ENCODE data around the gene PLTP.
"Not testable (repeated sequence)": the region's sequence is repeated elsewhere in the genome, so short reads cannot be mapped to it uniquely, and the experiment has no call there.

The PLTP gene

DNA sequence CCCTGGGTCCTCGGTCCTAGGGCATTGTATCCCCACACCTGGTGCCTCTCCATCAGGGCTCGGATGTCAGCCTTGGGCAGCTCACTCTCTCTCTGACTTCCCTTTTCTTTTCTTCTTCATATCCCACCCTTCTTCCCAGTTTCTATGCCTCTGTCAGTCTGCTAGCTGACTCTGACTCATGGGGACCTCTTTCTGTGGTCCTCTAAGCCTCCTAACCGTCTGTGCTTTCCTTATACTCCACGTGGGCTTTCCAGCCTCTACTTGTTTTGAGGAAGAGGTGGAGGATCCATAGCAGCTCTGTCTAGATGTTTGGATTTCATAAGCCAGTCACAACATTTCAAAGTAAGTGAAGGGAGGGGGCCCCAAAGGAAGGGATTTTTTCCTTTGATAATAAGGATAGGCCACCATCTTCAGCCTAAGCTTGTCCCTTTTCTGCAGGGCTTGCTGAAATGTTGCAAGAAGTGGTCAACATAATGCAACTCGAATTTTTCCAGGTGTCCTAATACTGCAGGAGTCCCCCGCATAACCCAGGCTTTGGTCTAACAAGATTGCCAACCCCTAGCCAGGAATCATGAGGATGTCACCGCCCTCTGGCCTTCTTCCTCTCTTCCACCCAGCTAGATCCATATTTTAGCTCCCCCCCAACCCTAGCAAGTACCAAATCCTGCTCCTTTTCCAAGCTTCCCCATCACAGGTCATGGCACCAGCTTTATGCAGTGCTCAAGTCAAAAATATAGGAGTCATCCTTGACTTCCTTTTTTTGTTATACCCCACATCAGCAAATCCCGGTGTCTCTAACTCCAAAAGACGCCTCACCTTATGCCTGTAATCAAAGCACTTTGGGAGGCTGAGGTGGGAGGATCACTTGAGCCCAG is 8.7 kb upstream of the PLTP start:
- no peak for DNase-seq

DNA sequence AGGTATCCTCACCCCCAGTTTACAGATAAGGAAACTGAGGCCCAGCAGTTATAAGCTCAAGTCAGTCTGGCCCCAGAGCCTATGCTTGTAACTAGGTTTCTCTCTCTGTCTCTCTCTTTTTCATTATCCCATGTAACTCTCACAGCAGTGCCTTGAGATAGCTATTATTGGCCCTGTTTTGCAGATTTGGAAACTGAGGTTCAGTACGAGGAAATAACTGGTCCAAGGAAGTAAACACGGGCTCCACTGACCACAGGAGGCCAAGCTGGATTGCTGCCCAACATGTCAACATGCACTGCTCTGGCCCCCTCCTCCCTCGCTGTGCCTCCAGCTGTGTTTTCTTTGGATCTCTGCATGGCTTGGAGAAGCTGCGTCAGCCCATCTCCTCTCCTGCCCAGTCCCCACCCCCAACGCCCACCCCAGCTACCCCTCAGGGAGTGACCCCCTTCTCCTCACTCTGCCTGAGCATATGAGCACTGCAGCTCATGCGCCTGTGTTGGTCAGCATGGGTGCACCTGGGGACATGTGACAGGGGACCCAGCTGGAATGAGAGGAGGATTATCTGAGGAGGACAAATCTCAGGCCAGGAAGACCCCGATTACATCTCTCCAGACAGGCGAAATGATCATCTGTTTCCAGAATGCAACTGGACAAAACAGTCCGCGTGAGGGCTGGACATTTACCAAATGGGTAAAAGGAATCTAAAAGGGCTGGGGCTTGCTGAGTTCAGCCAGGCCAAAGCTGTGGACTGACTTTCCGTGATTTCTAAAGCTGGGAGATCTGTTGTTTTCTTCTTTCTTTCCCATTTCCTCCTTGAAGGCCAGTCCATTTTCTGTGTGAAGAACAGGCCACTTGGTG is 7.8 kb upstream of the PLTP start:
- peak; percentile 59 for DNase-seq

DNA sequence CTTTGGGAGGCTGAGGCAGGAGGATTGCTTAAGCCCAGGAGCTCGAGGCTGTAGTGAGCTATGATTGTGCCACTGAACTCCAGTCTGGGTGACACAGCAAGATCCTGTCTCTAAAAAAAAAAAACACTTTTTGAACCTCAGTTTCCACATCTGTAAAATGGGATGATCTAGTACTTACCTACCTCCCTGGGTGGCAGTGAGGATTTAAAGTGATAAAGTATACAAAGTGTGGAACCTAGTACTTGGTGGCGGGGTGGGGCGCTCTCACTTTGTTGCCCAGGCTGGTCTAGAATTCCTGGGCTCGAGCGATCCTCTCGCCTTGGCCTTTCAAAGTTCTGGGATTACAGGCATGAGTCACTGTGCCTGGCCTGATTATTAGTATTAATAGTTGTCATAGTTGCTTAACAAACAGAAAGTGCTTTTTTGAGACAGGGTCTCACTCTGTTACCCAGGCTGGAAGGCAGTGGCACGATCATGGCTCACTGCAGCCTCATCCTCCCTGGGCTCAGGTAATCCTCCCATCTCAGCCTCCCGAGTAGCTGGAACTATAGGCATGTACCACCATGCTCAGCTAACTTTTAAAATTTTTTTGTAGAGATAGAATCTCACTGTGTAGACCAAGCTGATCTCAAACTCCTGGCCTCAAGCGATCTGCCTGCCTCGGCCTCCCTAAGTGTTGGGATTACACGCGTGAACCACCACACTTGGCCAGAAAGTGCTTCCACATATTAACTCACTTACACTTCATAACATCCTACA is 7.0 kb upstream of the PLTP start:
- no peak for DNase-seq

DNA sequence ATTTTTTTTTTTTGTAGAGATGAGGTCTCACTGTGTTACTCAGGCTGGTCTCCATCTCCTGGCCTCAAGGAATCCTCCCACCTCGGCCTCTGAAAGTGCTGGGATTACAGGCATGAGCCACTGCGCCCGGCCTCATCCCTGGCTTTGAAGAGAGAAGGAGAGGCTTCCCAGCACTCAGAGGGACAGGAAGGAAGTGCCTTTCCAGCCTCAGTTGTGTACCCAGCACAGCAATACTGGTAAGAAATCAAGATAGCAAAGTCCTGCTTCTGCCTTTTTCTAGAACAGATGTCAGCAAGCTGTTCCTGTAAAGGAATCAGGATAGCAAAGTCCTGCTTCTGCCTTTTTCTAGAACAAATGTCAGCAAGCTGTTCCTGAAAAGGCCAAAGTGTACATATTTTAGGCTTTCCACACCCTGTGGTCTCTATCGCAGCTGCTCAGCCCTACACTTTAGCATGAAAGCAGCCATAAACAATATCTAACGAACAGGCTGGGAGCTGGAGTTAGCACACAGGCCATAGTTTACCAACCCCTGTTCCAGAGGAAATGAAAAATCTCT is 6.3 kb upstream of the PLTP start:
- DNase-seq: no peak

DNA sequence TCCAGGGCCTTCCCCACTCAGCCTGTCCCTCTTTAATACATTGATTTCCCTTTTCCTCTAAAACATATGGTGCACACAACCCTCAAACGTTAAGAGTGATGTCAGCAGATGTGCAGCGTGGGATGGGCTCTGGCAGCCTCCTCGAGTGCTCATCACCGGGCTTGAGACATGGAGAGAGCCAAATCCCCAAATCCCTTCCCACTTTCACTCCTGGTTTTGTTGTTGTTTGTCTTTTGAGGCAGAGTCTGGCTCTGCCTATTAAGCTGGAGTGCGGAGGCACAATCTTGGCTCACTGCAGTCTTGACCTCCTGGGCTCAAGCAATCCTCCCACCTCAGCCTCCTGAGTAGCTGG is 5.8 kb upstream of the PLTP start:
- no peak for DNase-seq

DNA sequence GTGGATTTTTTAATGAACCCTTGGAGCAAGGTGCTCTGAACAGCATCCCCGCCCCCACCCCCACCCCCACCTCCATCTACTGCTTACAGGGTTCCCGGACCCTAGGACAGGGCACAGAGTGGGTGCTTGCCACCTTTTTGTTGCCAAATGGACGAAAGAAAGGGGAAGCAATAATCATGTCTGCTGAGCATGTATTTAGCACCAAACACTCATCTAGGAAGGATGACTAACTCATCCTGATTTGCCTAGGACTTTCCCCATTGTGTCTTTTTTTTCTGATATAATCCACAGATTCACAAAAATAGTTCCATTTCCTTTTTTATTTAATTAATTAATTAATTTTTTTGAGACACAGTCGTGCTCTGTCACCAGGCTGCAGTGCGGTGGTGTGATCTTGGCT is 1.2 kb upstream of the PLTP start:
- DNase-seq: no peak

DNA sequence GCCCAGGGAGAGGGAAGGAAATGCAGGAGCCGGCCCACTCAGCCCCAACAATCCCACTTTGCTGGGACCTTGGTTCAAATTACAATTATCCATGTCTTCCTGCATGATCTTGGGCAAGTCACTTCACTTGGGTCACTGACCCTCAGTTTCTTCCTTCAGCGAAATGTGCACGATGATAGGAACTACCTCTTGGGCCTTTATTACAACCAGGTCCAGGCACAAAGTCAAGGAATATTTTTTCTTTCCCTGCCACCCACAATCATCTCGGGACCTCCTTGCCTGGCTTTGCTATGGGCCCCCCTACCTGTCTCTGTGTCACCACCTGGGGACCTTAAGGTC is 358 bp upstream of the PLTP start:
- DNase-seq: no peak

DNA sequence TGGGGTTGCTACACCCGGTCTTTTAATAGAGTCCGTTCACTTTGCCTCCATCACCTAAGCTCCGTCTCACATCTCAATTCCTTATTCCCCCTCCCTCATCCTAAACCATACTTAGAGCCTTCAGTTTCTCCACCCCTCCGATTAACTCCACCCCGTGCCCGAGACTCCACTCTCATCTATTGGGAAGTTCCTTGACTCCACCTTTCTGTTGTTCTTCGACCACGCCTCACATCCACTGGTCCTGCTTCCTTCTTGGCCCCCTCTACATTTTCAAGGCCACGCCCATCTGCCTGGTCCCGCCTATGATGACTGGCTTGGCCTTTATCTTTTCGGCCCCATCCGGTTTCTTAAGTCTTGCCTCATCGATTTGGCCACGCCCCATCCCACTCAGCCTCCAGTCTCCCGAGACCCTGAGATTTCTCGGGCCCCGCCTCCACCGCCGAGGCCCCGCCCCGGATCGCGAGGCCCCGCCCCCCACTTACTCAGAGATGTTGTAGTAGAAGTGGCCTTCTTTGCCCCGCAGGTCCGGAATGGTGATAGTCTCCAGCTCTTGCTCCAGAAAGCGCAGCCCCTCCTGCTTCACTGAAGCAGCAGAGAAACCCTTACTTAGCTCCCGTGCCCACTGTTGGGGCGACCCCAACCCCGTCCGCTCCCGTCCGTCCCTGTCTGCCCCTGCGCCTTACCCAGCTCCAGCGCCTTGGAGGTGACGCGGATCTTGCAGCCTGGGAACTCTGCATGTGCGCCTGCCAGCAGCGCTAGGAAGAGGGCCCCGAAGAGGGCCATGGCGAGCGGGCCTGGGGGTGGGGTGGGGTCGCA is 1.1 kb downstream of the PLTP start:
- peak; percentile 100 for DNase-seq

DNA sequence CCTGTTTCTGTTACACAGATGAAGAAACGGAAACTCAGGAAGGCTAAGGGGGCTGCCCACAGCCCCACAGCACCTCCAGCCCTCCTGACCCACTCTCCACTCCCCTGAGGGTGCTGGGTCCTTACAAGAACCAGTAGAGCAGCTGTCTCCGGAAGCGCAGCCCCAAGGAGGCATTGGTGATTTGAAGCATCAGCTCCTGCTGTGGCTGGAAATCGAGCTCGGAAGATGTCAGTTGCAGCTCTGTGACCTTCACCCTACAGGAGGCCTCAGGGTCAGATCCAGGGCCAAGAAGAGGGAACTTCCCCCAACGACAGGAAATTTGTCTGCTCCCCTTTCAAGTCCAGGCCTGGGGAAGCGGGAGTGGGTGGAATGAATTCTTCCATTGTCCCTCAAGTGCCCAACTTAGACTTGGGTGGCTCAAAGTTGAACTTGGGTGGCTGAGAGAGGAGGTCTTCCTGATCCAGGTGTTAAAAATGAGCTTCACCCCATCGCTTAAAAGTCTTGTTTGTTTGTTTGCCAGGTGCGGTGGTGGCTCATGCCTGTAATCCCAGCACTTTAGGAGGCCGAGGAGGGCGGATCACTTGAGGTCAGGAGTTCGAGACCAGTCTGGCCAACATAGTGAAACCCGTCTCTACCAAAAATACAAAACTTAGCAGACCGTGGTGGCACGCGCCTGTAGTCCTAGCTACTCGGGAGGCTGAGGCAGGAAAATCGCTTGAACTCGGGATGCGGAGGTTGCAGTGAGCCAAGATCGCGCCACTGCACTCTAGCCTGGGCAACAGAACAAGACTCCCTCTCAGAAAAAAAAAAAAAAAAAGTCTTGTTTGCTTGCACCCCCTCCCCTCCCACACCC is 1.9 kb downstream of the PLTP start:
- DNase-seq: no peak

DNA sequence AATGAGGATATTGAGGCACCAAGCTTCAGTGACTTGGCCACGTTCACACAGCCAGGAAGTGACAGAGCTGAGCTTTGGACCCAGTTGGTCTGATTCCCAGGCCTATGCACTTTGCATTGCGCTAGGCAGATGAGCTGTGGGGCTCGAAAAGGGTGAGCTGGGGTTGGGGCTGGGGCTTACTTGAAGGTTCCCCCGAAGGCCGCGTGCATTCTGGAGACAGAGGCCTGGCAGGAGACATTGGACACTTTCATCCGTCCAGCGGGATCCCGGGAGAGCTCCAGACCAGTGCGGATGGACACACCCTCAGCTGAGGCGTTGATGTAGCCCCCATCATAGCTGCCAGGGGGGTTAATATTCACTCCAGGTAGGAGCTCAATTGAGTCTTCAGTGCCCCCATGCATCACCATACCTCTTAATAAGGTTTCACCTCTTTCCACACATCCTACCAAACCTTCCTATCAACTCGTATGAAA is 2.6 kb downstream of the PLTP start:
- no peak for DNase-seq

DNA sequence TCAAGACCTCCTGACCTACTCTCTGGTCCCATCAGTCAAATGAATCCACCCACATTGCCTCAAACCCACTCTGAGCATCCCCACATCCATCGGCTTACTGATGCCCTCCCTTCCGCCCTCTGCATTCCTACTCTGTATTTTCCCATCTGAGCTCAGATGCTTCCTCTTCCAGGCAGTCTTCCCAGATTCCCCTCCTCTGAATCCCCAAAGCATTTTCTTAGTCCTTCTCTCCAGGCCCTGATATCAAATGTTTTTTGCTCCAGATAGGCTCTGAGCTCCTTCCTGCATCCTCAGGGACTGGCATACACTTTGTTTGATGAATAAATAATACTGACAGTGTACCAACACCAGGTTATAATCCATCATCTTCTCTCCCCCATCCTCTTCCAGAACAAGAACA is 3.9 kb downstream of the PLTP start:
- no peak for DNase-seq

DNA sequence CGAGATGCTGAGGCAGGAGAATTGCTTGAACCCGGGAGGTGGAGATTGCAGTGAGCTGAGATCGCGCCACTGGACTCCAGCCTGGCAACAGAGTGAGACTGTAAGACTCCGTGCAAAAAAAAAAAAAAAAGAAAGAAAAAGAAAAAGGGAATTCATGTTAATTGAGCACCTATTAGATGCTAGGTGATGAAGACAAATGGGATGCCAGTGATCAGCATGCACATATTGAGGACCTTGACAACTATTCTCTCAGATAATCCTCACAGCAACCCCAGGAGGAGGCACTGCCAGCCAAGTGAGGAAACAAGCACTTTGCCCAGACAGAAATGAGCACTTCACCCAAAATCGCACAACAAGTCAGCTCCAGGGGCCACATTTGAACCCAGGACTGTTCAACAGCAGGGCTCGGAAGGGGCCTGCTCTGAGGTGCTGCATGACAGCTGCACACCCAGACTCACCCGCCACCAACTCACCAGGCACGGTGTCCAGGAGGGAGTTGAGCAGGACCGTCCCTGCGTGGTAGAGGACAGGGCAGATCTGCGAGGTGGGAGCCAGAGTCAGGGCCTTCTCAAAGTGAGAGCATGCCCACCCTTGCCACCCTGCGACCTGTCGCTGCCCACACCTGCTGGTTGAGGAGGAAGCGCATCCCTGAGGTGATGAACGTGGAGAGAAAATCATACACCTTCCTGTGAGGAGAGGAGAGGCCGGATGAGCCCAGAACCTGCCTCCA is 4.6 kb downstream of the PLTP start:
- no peak for DNase-seq

DNA sequence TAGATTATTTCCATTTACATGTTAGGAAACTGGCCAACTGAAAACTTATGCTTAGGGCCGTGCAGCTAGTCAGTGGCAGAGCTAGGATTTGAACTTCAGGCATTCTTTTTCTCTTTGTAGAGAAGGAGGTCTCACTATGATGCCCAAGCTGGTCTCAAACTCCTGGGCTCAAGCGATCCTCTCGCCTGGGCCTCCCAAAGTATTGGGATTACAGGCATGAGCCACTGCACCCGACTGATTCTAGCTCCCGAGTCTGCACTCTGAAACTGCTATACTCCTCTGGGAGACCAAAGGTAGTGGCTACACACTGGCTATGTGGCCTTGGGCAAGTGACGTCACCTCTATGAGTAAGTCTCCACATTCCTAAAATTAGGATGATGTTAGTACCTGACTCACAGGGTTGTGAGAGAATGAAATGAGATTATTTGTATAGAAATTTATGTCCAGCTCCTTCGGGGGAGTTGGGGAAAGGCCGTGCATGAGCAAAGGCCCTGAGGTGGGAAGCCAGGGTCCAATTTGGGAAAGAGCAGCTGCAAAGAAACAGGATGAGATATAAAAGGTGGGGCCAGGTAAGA is 6.4 kb downstream of the PLTP start:
- peak; percentile 44 for DNase-seq

DNA sequence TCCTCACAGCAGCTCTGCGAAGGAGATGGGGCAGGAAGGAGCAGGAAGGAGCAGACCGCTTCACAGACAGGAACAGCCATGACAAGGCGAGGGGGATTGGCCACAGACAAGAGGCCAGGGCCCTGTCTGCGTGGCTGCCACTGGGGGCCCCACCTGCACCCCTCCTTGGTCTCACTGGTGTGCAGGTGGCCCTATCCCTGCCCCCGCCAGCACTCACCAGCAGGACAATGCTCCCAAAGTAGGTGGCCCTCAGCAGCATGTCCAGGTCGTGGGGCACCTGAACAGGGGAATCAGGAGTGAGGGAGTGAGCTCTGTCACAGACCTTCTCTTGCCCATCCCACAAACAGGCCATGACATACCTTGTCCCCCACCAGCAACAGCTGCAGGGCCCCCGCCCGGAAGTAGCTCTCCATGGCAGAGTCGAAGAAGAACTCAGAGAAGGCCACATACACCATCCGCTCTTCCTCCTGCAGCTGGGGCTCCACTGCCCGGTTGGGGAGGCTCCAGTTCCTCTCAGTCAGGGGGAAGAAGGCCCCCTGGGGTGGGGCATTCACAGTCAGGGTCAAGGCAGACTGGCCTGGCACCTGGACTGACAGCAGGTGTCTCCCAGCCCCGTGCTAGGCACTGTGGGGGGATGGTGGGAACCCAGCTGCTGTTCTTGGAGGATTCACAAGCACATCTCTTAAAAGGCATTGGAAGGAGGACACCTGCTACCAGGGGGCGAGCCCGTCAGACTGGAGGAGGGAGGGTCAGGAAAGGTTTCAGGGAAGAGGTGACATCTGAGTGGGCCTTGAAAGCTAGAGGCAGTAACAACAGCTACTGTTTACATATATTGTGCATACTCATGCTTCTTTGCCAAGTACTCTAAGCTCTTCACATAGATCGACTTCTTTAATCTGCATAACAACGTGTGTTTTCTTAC is 7.1 kb downstream of the PLTP start:
- no peak for DNase-seq

DNA sequence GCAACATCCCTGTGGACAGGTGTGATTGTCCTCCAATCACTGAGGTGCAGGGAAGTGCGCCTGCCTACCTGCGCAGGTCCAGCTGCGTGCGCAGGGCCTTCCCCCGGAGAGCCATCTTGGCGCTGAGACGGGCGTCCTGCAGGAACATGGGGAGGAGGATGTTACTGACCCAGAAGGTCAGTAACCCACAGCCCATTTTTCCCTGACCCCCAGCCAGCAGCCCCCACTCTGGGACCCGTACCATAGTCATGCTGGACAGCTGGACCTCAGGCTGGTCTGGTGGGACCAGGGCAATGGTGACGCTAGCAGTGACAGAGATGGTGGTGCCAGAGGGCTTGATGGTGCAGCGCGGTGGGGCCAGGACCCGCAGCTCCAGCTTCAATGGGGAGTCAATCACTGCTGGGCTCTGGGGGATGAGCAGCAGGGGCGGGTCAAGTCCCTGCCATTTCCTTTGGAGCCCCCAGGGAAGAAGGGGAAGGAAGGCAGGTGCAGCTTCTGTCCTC is 9.7 kb downstream of the PLTP start:
- no peak for DNase-seq

DNA sequence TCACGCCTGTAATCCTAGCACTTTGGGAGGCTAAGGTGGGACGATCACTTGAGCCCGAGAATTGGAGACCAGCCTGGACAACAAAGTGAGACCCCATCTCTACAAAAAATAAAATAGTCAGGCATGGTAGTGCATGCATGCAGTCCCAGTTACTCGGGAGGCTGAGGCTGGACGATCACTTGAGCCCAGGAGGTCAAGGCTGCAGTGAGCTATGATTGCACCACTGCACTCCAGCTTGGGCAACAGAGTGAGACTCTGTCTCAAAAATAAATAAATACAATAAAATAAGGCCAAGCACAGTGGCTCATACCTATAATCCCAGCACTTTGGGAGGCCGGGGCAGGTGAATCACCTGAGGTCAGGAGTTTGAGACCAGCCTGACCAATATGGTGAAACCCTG is 10.6 kb downstream of the PLTP start:
- not testable (repeated sequence) for DNase-seq

DNA sequence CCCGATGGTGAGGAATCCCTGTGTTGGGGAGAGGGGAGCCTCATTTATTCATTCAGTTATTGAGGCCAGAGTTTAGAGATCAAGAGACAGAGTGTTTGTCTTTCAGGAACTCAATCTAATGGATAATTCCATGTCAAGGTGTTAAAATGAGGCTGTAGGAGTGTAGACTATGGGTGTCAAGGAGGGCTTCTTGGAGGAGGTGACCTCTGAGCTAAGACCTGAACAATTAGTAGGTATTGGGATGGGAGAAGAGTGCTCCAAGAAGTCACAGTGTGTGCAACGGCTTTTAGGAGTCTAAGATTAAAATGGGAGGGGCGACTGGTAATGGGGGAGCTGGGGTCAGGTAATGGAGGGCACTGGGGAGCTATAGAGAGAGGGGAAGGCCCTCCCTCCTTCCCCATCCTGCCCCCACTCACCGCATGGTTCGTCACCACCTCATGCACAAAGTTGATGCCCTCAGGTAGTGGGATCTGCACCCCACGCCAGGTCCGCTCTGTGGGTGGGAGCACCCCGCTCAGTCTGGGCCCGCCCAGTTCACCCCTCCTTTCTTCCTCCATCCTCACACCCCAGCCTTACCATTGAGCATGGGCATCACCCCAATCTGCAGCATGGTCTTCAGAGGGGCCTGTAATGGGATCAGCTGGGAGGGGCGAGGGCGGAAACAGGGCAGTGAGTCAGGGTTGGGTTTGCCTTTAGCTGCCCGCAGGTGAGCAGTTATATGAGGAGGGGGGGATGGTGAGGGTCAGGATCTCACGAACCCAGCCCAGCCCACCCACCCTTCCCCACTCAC is 12.7 kb downstream of the PLTP start:
- DNase-seq: no peak

DNA sequence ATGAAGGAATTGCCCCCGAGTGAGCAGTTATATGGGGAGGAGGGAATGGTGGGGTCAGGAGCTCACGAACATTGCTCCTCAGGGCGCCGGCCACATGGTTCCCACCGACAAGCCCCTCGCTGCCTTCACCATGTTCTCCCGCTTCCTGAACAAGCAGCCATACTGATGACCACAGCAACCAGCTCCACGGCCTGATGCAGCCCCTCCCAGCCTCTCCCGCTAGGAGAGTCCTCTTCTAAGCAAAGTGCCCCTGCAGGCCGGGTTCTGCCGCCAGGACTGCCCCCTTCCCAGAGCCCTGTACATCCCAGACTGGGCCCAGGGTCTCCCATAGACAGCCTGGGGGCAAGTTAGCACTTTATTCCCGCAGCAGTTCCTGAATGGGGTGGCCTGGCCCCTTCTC is 13.7 kb downstream of the PLTP start:
- no peak for DNase-seq
